Measurements from ENCODE around the gene MDP1.
A peak's percentile ranks its signal among the peaks of the same experiment; 100 is the strongest.

GRCh38 chr14:24241829-24242443, 26.1 kb upstream of the MDP1 start:
- no peak for TF ChIP-seq CHD1 (IDR thresholded peaks at IDR 0.05; ENCODE audit: low read depth, low read length)
- peak; percentile 17 to 52 (median 19); a peak in 3 of 6 replicates for TF ChIP-seq CTCF (IDR thresholded peaks at IDR 0.05 in 2 of 3, conservative IDR thresholded peaks at IDR 0.05 in 1 of 3; ENCODE audit: control insufficient read depth in 2 of 3, extremely low read depth in 1 of 3, insufficient read depth in 1 of 3, low read depth in 3 of 3, low read length in 3 of 3)
- TF ChIP-seq RAD21 (IDR thresholded peaks at IDR 0.05; ENCODE audit: insufficient read depth, low read depth, low read length) = no peak
- TF ChIP-seq TAF1 (IDR thresholded peaks at IDR 0.05; ENCODE audit: borderline replicate concordance, low read depth, low read length) = no peak
- no peak for TF ChIP-seq FOS (IDR thresholded peaks at IDR 0.05; ENCODE audit: borderline replicate concordance, extremely low read depth, insufficient read length)
- no peak for TF ChIP-seq REST (IDR thresholded peaks at IDR 0.05; ENCODE audit: low read depth, low read length)
- no peak for TF ChIP-seq GABPA (IDR thresholded peaks at IDR 0.05; ENCODE audit: low read depth)

All from GM12878 (cell line).